ENCODE measurements around the gene LAMA5.

- no peak for TF ChIP-seq POLR2A (IDR thresholded peaks at IDR 0.05)
- TF ChIP-seq, protein P1, sequence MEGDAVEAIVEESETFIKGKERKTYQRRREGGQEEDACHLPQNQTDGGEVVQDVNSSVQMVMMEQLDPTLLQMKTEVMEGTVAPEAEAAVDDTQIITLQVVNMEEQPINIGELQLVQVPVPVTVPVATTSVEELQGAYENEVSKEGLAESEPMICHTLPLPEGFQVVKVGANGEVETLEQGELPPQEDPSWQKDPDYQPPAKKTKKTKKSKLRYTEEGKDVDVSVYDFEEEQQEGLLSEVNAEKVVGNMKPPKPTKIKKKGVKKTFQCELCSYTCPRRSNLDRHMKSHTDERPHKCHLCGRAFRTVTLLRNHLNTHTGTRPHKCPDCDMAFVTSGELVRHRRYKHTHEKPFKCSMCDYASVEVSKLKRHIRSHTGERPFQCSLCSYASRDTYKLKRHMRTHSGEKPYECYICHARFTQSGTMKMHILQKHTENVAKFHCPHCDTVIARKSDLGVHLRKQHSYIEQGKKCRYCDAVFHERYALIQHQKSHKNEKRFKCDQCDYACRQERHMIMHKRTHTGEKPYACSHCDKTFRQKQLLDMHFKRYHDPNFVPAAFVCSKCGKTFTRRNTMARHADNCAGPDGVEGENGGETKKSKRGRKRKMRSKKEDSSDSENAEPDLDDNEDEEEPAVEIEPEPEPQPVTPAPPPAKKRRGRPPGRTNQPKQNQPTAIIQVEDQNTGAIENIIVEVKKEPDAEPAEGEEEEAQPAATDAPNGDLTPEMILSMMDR (IDR thresholded peaks at IDR 0.05), result no peak
These were observed 103.7 kb downstream of the LAMA5 start for GRCh38 chr20:62263396-62263795.

Measured in stomach (tissue), 4 donors.